Prostate gland (tissue), 2 donors: ENCODE results near the gene FGF6. TPM values are rescaled to one million over a fixed set of nuclear protein-coding genes. Genes with fewer than 3 reads are reported as not detected.
"Not testable (repeated sequence)": the region's sequence is repeated elsewhere in the genome, so short reads cannot be mapped to it uniquely, and the experiment has no call there.

Source experiments
- DNase-seq: peaks from one replicate; pipeline ENCODE4 v3.0.0-alpha.2; 2019; ENCODE audit warnings: low spot score
- H3K27ac ChIP-seq, 2 donors: fragments of 200-600 bp; sonication (generic); 2 replicates each; pipeline ENCODE4 v1.5.1; 2017 to 2019
- H3K27me3 ChIP-seq: fragments of 200-600 bp; sonication (generic); replicated peaks from 2 replicates; pipeline ENCODE4 v1.5.1; 2019; ENCODE audit not compliant: insufficient read depth
- H3K36me3 ChIP-seq, 2 donors: fragments of 200-600 bp; sonication (generic); 1 replicate in 1 of 2; 2 replicates in 1 of 2; pipeline versions ENCODE4 v1.5.1 to v1.8.1; 2017 to 2019
- H3K4me1 ChIP-seq: fragments of 200-600 bp; sonication (generic); replicated peaks from 2 replicates; pipeline ENCODE4 v1.5.1; 2019
- H3K4me3 ChIP-seq, 2 donors: fragments of 200-600 bp; sonication (generic); 2 replicates each; pipeline ENCODE4 v1.5.1; 2017 to 2019
- H3K9me3 ChIP-seq: fragments of 200-600 bp; sonication (generic); 2 replicates; pipeline ENCODE4 v1.5.1; 2017
- POLR2A ChIP-seq: fragments of 450-650 bp; IDR thresholded peaks from one replicate; pipeline ENCODE4 v1.6.1; 2016; ENCODE audit warnings: antibody characterized with exemption, mild to moderate bottlenecking
- POLR2AphosphoS5 ChIP-seq: sonication (generic); formaldehyde crosslinking; IDR thresholded peaks from one replicate; pipeline ENCODE4 v1.6.1; 2017; ENCODE audit warnings: antibody characterized with exemption
- WGBS: methylation state at CpG from one replicate; pipeline ENCODE4 v1.1.5; 2018; 5-methylcytosine and 5-hydroxymethylcytosine counted together
- intact Hi-C: fragments of 100-400 bp; cut with DNase I; formaldehyde crosslinking; loops from one replicate; pipeline ENCODE4 v1.14.2; 2022
- total RNA-seq, 2 donors: library from RNA; depleted of rRNA; stranded (reverse); fragments of >200 nt; gene quantifications; one replicate each; pipeline ENCODE4 v1.1.0, GENCODE V29; 2016
- TF ChIP-seq, protein P1 (sequence below), 4 experiments: fragments of 200-600 bp in 2 of 4; fragments of 450-650 bp in 2 of 4; sonication (generic) in 2 of 4; IDR thresholded peaks; 1 replicate in 3 of 4; 2 replicates in 1 of 4; pipeline ENCODE4 v1.5.1; 2016 to 2019; ENCODE audit warnings: antibody characterized with exemption in 4 of 4, mild to moderate bottlenecking in 2 of 4, moderate library complexity in 2 of 4

Gene FGF6
- total RNA-seq, 2 donors from 2014 or later, result not detected

DNA sequence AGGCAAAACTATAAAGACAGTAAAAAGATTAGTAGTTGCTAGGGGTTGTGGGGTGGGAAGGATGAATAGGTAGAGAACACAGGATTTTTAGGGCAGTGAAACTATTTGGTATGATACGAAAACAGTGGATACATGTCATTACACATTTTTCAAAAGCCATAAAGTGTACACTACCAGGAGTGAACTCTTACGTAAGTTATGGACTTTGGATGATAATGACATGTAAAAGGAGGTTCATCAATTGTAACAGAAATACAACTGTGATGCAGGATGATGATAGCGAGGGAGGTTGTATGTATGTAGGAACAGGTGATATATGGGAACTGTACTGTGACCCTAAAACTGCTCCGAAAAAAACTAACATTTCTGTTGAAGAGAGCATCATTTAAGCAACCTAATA lies 15.1 kb upstream of the FGF6 start:
- Histone ChIP-seq H3K4me1 (no peaks in the 10 kb centered on the region), H3K27ac (no peak overlapping the region), H3K4me3 (no peak overlapping the region), H3K27me3 (no peaks in the 10 kb centered on the region), H3K36me3 (no peaks in the 10 kb centered on the region), H3K9me3 (no peaks in the 10 kb centered on the region)
- TF ChIP-seq POLR2A, result no peak
- no peak for TF ChIP-seq POLR2AphosphoS5
- TF ChIP-seq, protein P1, sequence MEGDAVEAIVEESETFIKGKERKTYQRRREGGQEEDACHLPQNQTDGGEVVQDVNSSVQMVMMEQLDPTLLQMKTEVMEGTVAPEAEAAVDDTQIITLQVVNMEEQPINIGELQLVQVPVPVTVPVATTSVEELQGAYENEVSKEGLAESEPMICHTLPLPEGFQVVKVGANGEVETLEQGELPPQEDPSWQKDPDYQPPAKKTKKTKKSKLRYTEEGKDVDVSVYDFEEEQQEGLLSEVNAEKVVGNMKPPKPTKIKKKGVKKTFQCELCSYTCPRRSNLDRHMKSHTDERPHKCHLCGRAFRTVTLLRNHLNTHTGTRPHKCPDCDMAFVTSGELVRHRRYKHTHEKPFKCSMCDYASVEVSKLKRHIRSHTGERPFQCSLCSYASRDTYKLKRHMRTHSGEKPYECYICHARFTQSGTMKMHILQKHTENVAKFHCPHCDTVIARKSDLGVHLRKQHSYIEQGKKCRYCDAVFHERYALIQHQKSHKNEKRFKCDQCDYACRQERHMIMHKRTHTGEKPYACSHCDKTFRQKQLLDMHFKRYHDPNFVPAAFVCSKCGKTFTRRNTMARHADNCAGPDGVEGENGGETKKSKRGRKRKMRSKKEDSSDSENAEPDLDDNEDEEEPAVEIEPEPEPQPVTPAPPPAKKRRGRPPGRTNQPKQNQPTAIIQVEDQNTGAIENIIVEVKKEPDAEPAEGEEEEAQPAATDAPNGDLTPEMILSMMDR (IDR thresholded peaks at IDR 0.05), result no peak
- intact Hi-C loops, result no loop called here
- DNase-seq, result no peak
- 85% methylated on average over 4 of the region's 4 CpGs for WGBS

DNA sequence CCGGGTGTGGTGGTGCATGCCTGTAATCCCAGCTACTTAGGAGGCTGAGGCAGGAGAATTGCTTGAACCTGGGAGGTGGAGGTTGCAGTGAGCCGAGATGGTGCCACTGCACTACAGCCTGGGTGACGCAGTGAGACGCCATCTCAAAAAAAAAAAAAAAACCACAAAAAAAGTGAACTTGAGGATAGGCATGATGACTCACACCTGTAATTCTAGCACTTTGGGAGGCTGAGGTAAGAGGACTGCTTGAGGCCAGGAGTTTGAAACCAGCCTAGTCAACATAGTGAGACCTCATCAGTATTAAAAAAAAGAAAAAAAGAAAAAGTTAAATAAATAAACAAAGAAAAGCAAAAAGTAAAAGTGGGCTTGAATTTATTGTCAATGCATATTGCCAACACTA lies 10.2 kb upstream of the FGF6 start:
- H3K9me3 ChIP-seq, H3K27me3 ChIP-seq, H3K4me1 ChIP-seq, H3K4me3 ChIP-seq, DNase-seq, H3K36me3 ChIP-seq, H3K27ac ChIP-seq, intact Hi-C loops: not testable (repeated sequence)
- WGBS, result 92% methylated on average over 4 of the region's 4 CpGs

DNA sequence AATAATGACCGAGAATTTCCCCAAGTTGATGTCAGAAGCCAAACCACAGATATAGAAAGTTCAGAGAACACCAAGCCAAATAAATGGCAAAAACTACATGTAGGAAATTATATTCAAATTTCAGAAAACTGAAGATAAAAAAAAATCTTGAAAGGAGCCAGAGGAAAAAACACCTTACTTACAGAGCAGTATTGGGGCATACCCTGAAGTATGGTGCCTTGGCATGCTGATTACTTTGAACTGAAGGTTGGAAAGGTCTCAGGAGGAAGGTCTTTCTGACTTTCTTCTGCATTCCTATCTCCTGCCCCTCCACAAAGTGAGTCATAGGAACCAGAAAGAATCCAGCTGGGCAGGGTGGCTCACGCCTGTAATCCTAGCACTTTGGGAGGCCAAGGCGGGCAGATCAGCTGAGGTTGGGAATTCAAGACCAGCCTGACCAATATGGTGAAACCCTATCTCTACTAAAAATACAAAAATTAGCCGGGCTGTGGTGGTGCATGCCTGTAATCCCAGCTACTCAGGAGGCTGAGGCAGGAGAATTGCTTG lies 8.8 kb upstream of the FGF6 start:
- intact Hi-C loops, result no loop called here
- Histone ChIP-seq H3K9me3 (no peaks in the 10 kb centered on the region), H3K4me1 (no peaks in the 10 kb centered on the region), H3K4me3 (no peak overlapping the region), H3K27me3 (no peaks in the 10 kb centered on the region), H3K27ac (no peak overlapping the region), H3K36me3 (no peaks in the 10 kb centered on the region)
- no peak for DNase-seq
- TF ChIP-seq POLR2A (no peak), POLR2AphosphoS5 (no peak)
- TF ChIP-seq, protein P1 (IDR thresholded peaks at IDR 0.05), result no peak
- 88% methylated on average over 4 of the region's 4 CpGs for WGBS

DNA sequence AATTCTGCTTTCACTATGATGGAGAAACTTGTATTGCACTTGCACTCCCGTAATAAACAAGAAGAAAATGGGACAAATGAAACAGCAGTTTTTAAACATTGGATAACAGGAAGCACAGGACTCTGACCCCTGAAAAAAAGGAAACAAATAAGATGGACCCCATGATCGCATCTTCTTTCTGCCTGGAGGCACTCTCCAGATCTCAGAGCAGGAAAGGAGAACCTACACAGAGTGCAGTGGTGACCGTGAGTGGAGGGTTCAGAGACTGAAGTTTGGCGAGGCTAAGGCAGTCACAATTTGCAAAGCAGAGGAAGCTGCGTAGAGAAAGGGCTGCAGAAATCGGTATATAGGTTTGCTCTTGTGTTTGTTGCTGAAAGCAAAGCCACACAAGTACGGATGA lies 6.1 kb upstream of the FGF6 start:
- WGBS, result 70% methylated on average over 7 of the region's 7 CpGs
- TF ChIP-seq POLR2AphosphoS5, result no peak
- no peaks in the 10 kb centered on the region for H3K9me3 ChIP-seq
- no peaks in the 10 kb centered on the region for H3K4me1 ChIP-seq
- no peak overlapping the region for H3K4me3 ChIP-seq
- no peak overlapping the region for H3K27ac ChIP-seq
- H3K27me3 ChIP-seq, result no peaks in the 10 kb centered on the region
- intact Hi-C loops, result no loop called here
- H3K36me3 ChIP-seq, result no peaks in the 10 kb centered on the region
- no peak for DNase-seq

DNA sequence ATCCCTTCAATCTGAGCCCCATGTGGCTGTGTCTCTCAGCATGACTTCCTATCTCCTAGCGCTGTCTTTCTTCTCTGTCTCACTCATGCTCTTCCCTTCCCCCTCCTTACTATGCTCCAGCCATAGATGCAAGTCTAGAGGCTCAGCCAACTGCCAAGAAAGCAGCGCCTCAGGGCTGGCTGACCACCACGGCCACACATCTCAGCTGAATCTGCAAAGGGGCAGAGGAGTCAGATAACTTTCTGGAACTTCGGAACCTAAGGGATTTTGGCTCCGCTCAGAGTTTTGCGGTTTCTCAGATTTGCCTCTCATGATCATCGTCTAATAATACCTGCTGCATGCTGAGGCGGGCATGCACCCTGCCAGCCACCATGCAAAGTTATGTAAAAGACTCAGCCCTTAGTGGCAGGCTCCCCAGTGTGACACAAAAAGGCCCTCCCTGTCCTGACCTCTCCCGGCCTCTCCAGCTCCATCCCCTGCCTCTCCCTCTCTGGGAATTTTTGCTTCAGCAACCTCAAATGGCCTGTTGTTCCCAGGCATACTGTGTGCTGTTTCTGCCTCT lies 5.0 kb upstream of the FGF6 start:
- Histone ChIP-seq H3K36me3 (no peaks in the 10 kb centered on the region), H3K27ac (no peak overlapping the region), H3K9me3 (no peaks in the 10 kb centered on the region), H3K27me3 (no peaks in the 10 kb centered on the region), H3K4me1 (no peaks in the 10 kb centered on the region), H3K4me3 (no peak overlapping the region)
- WGBS, result 43% methylated on average over 9 of the region's 9 CpGs
- TF ChIP-seq, protein P1 (IDR thresholded peaks at IDR 0.05), result no peak
- no peak for TF ChIP-seq POLR2A
- no peak for TF ChIP-seq POLR2AphosphoS5
- DNase-seq, result no peak
- intact Hi-C loops, result no loop called here

DNA sequence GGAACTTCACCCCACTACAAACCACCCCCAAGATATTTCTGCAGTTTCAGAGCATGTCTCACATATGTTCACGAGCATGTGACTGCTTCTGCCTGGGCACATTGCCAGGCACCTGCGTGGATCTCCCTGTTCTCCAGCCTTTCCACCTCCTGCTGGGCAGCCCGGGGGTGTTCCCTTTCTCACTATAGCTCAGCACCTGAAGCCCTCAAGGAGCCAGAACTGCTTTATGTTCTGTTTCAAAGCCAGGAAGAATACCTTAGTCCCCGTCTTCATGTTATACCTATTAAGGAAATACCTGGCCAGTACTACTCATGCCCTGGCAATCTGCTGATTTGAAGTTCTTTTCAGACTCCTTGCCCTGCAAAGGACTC lies 4.2 kb upstream of the FGF6 start:
- Histone ChIP-seq H3K9me3 (no peaks in the 10 kb centered on the region), H3K36me3 (no peaks in the 10 kb centered on the region), H3K27ac (no peak overlapping the region), H3K4me3 (no peak overlapping the region), H3K27me3 (no peaks in the 10 kb centered on the region), H3K4me1 (no peaks in the 10 kb centered on the region)
- TF ChIP-seq, protein P1 (IDR thresholded peaks at IDR 0.05), result no peak
- TF ChIP-seq POLR2A, result no peak
- TF ChIP-seq POLR2AphosphoS5, result no peak
- 51% methylated on average over 4 of the region's 4 CpGs for WGBS
- intact Hi-C loops, result no loop called here
- no peak for DNase-seq
